Activated CD4-positive, alpha-beta memory T cell treated with anti-CD3 and anti-CD28 coated beads, Interleukin-2, amount 10 ng/mL, durations not matched to agents 7 days and 5 days (primary cell): Measurements from ENCODE around the gene PPME1. TPM values are rescaled to one million over a fixed set of nuclear protein-coding genes. Genes with fewer than 3 reads are reported as not detected.
A peak's percentile ranks its signal among the peaks of the same experiment; 100 is the strongest.

ENCODE experiments used
- CTCF ChIA-PET: fragments of 350-600 bp; sonication (Branson Sonifier 250); formaldehyde crosslinking; loops from one replicate; lab custom pipeline; 2021; ENCODE audit warnings: antibody characterized with exemption, inconsistent platforms; lab: Charles Lee
- POLR2A ChIA-PET: fragments of 350-600 bp; sonication (Branson Sonifier 250); formaldehyde crosslinking; loops from one replicate; lab custom pipeline; 2021; ENCODE audit warnings: antibody characterized with exemption; lab: Charles Lee
- DNase-seq: peaks from one replicate; pipeline ENCODE4 v3.0.0-alpha.2; 2020
- H3K27ac Mint-ChIP-seq: one replicate; pipeline ENCODE4 v1.8.0; 2021; ENCODE audit warnings: mild to moderate bottlenecking, mixed read lengths
- H3K27me3 Mint-ChIP-seq: one replicate; pipeline ENCODE4 v1.8.0; 2021; ENCODE audit warnings: mixed read lengths
- H3K36me3 Mint-ChIP-seq: one replicate; pipeline ENCODE4 v1.8.0; 2021; ENCODE audit warnings: low read depth, mixed read lengths
- H3K4me1 Mint-ChIP-seq: one replicate; pipeline ENCODE4 v1.8.0; 2021; ENCODE audit warnings: mixed read lengths
- H3K4me3 Mint-ChIP-seq: one replicate; pipeline ENCODE4 v1.8.0; 2021; ENCODE audit warnings: mild to moderate bottlenecking, mixed read lengths
- H3K9me3 Mint-ChIP-seq: one replicate; pipeline ENCODE4 v1.8.0; 2021; ENCODE audit warnings: mixed read lengths
- total RNA-seq, 2 experiments: library from RNA; stranded (reverse); gene quantifications; one replicate each; pipeline ENCODE4 v1.2.3, GENCODE V29; 2021

PPME1 gene
- total RNA-seq, 2 experiments from 2014 or later = 27.3 to 28.0 TPM

DNA sequence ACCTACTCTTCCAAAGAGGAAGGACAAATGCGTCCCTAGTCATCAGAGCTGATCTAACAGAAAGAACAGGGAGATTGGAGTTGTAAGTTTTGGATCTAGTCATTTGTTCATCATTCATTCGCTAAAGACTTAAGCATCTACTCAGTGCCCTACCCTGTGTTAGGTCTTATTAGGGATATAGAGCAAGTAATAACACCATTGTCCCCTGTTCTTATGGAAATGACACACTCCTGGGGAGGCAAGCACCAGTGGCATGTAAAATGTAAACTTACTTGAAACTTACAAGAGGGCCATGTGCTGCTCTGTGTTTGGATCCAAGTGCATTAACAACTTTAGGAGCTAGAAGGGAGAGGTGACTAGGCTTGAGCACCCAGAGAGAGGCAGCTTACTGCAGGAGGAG, 78.4 kb downstream of the PPME1 start:
- no peak for DNase-seq
- no peak overlapping the region for H3K27ac Mint-ChIP-seq
- POLR2A ChIA-PET = no interaction called here
- H3K36me3 Mint-ChIP-seq = peaks cover 23% of the 10 kb centered on the region
- CTCF ChIA-PET = interaction anchor here (1.1 kb wide), 1 partner anchor 200 kb away, joined by 3 read pairs; no protein-coding TSS in a partner anchor
- H3K27me3 Mint-ChIP-seq = no peaks in the 10 kb centered on the region
- H3K4me1 Mint-ChIP-seq = no peaks in the 10 kb centered on the region
- no peaks in the 10 kb centered on the region for H3K9me3 Mint-ChIP-seq
- H3K4me3 Mint-ChIP-seq = no peak overlapping the region

DNA sequence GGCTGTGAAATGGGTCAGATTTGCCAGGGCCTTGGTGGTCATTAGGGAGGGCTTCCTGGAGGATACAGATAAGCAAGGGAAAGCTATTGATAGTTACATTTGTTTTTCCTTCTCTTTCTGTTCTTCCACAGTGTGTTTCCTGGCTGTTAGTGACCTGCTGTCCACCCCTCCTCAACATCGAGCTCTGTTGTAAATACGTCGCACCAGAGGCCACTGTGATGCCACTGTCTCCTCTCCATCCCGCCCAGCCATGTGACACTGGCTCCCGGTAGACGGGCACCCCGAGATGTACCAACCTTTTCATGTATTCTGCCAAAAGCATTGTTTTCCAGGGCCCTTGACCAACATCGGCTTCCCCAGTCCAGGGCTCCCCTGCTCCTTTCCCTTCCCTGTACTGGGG, 82.3 kb downstream of the PPME1 start:
- Mint-ChIP-seq H3K4me1 (no peaks in the 10 kb centered on the region), H3K4me3 (no peak overlapping the region), H3K27ac (no peak overlapping the region), H3K27me3 (no peaks in the 10 kb centered on the region), H3K9me3 (no peaks in the 10 kb centered on the region), H3K36me3 (peaks cover 8% of the 10 kb centered on the region)
- ChIA-PET POLR2A (no interaction called here), CTCF (no interaction called here)
- DNase-seq = no peak

DNA sequence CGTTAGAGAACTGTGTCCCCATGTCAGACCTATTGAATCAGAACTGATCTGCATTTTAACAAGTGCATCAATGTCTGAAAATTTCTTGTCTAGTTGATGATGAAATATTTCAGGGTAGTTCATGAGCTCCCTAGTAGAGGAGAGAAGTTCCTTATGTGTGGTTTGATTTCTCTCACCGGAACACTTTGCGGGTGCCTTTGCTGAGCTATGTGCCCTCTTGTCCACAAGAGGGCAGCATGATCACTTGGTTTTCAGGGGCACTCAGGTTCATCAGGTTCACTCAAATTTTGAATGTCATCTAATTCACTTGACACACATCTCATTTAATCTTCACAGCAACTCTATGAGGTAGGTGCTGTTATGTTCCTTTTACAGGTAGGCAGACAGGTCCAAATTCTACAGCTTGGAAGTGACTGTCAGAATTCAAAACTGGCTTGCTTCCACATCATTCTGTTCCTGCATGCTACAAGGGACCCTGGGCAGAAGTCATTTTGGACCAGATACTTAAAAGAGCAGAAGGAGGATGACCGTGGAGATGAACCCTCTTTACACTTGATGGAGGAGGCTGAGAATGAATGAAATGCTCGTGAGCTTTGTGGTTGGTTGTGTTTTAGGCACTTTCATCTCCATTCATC, 84.8 kb downstream of the PPME1 start:
- peak; percentile 58 for DNase-seq
- Mint-ChIP-seq H3K27me3 (no peaks in the 10 kb centered on the region), H3K4me3 (no peak overlapping the region), H3K9me3 (no peaks in the 10 kb centered on the region), H3K36me3 (peaks cover 5% of the 10 kb centered on the region), H3K27ac (no peak overlapping the region), H3K4me1 (no peaks in the 10 kb centered on the region)
- POLR2A ChIA-PET = interaction anchor here (1.0 to 1.6 kb wide), 3 partner anchors 194 to 292 kb away, joined by 3 to 5 read pairs (median 4); no protein-coding TSS in a partner anchor
- CTCF ChIA-PET = interaction anchor here (0.6 to 2.4 kb wide), 31 partner anchors 9 to 905 kb away, joined by 3 to 50 read pairs (median 4); partner anchors contain the start of genes C2CD3 and POLD3

DNA sequence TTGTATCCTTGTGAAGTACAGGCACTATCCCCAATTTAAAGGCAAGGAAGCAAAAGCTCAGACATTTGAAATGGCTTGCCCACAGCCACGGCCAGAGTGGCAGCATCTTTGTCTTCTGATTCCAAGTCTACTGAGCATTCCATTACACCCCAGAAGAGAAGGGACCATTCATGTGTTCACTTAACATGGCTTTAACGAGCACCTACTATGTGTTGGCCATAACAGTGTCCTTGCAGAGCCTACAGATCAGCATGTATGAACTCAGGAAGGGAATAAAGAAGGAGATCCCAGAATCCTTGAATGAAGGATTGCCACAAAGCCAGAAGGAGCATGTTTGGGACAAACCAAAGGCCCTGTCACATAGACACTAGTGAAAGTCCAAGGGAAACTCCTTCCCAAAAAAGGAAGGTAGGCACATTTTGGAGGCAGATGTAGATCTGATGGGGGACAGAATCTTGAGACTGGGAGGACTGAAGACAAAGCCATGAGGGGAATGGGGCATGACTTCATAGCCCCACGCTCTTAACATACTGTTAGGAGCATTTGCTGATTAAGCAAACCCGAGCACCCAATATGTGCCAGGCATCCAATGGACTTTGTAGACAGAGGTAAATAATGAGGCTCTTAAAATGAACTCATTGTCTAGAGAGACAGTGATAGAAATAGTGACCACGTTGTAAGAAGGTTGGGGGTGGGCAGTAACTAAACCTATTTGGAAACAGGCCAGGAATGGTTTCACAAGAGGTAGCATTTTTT, 85.5 kb downstream of the PPME1 start:
- H3K4me3 Mint-ChIP-seq = no peak overlapping the region
- peaks cover 5% of the 10 kb centered on the region for H3K36me3 Mint-ChIP-seq
- H3K27me3 Mint-ChIP-seq = no peaks in the 10 kb centered on the region
- no peak for DNase-seq
- no peak overlapping the region for H3K27ac Mint-ChIP-seq
- ChIA-PET CTCF (interaction anchor here (1.0 to 2.4 kb wide), 20 partner anchors 9 to 906 kb away, joined by 3 to 50 read pairs (median 4); partner anchors contain the start of genes C2CD3 and POLD3), POLR2A (interaction anchor here (1.0 to 1.6 kb wide), 3 partner anchors 193 to 293 kb away, joined by 3 to 5 read pairs (median 4); no protein-coding TSS in a partner anchor)
- H3K4me1 Mint-ChIP-seq = no peaks in the 10 kb centered on the region
- no peaks in the 10 kb centered on the region for H3K9me3 Mint-ChIP-seq

DNA sequence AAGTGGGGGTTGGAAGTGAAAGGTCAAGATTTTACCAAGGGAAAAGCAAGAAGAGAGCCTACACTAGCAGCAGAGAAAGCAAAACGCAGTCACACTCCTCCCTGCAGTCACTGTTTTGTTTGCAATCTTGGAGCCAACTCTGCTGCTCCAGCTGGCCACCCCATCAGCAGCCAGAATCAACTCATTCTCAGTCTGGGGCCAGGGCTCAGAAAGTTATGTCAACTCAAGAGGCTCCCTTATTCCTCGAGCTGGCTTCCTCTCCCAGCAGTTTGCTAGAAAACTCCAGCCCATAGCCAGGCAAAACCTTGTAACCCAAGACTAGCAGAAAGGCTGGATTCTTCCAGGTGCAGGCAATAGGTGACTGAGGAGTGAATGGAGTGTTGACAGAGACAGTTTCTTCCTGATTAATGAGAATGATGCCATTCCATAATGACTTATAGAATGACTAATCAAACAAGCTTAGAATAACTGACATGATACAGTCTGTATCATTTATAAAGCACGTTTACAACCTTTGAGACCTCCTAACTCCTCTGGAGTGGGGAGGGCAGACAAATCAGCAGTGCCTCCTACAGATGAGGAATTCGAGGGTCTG, 87.0 kb downstream of the PPME1 start:
- CTCF ChIA-PET = interaction anchor here (1.4 kb wide), 1 partner anchor 191 kb away, joined by 6 read pairs; no protein-coding TSS in a partner anchor
- DNase-seq = no peak
- POLR2A ChIA-PET = no interaction called here
- Mint-ChIP-seq H3K27ac (no peak overlapping the region), H3K4me1 (no peaks in the 10 kb centered on the region), H3K27me3 (peaks cover 1% of the 10 kb centered on the region), H3K4me3 (no peak overlapping the region), H3K36me3 (peaks cover 5% of the 10 kb centered on the region), H3K9me3 (no peaks in the 10 kb centered on the region)

DNA sequence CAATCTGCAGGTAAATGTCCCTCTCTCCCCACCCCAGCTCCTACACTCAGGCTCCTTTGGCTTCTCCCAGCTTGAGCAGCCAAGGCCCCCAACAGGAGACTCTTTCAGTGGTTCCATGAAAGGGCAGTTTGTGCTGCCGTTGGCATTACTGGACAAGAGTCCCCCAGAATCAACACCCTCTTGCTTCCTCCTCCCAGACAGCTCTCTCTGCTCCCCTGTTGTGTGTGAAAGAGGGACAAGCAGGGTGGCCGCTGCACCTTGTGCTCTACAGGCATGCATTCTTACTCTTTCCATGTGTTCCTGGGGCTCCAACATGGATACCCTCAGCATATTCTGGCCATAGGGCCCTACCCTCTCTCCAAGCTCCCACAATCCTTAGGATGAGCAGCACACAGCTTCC, 91.6 kb downstream of the PPME1 start:
- no peak for DNase-seq
- POLR2A ChIA-PET = no interaction called here
- H3K27ac Mint-ChIP-seq = no peak overlapping the region
- H3K4me1 Mint-ChIP-seq = no peaks in the 10 kb centered on the region
- no peaks in the 10 kb centered on the region for H3K9me3 Mint-ChIP-seq
- H3K36me3 Mint-ChIP-seq = no peaks in the 10 kb centered on the region
- peaks cover 1% of the 10 kb centered on the region for H3K27me3 Mint-ChIP-seq
- CTCF ChIA-PET = no interaction called here
- H3K4me3 Mint-ChIP-seq = no peak overlapping the region

DNA sequence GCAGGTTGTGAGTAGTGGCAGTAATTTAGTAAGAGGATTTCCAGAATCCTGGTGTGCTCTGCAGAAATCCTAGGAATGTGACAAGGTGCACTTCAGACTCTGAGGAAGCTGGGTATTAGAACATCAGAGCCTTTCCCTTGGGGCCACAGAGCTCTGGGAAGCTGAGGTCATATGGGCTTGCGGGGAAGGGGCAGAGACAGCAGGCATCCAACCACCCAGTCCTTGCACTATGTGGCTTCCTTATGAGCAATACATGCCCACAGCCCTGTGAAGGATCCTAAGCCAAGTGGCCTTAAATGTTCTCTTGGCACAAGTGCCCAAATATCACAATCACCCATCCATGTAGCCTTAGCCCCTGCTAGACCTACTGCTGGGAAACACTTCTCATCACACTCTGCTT, 94.2 kb downstream of the PPME1 start:
- Mint-ChIP-seq H3K27ac (no peak overlapping the region), H3K4me1 (peaks cover 12% of the 10 kb centered on the region), H3K9me3 (no peaks in the 10 kb centered on the region), H3K27me3 (peaks cover 1% of the 10 kb centered on the region), H3K36me3 (no peaks in the 10 kb centered on the region), H3K4me3 (no peak overlapping the region)
- POLR2A ChIA-PET = no interaction called here
- DNase-seq = no peak
- CTCF ChIA-PET = interaction anchor here (1.9 kb wide), 1 partner anchor 10 kb away, joined by 5 read pairs; no protein-coding TSS in a partner anchor

DNA sequence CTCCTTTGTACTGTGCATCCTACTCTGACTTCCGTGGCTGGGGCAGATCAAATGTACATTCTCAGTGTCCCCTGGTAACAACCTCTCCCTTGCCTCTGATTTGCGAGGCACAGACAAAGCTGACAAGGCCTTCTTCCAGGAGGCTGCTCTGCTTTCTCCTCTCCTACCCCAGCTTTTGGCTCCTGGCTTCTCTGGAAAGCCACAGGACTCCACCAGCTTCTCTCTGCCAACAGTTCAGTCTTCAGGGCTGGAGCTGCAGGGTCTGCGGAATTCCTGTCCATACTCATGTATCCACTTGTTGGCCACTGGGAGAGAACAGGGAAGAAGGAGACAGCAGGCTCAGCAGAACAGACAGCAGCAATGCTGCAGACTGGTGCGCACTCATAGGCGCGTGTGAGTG, 95.9 kb downstream of the PPME1 start:
- H3K9me3 Mint-ChIP-seq = no peaks in the 10 kb centered on the region
- H3K4me1 Mint-ChIP-seq = peaks cover 12% of the 10 kb centered on the region
- CTCF ChIA-PET = interaction anchor here (1.0 kb wide), 1 partner anchor 11 kb away, joined by 3 read pairs; no protein-coding TSS in a partner anchor
- peaks cover under 1% of the 10 kb centered on the region for H3K27me3 Mint-ChIP-seq
- no peaks in the 10 kb centered on the region for H3K36me3 Mint-ChIP-seq
- H3K27ac Mint-ChIP-seq = no peak overlapping the region
- DNase-seq = no peak
- POLR2A ChIA-PET = no interaction called here
- no peak overlapping the region for H3K4me3 Mint-ChIP-seq

DNA sequence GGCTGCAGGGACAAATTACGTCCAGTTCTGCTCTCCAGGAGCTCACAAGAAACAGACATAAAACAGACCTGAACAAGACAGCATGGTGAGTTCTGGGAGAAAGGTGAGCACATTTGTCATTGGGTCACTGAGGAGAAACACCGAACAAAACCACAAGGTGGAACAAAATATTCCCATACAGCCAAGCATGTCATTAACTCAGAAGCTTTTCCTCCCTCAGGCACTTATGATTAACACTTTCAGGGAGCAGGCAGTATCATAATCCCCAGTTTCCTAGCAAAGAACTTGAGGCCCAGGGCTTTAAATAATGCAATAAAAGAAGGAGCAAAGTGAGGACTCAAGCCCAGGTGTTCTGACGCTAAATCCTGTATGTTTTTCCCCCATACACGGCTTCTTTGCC, 97.4 kb downstream of the PPME1 start:
- peaks cover 12% of the 10 kb centered on the region for H3K4me1 Mint-ChIP-seq
- H3K36me3 Mint-ChIP-seq = no peaks in the 10 kb centered on the region
- H3K4me3 Mint-ChIP-seq = no peak overlapping the region
- ChIA-PET POLR2A (no interaction called here), CTCF (interaction anchor here (2.6 kb wide), 1 partner anchor 12 kb away, joined by 15 read pairs; no protein-coding TSS in a partner anchor)
- H3K9me3 Mint-ChIP-seq = no peaks in the 10 kb centered on the region
- peaks cover 10% of the 10 kb centered on the region for H3K27me3 Mint-ChIP-seq
- no peak overlapping the region for H3K27ac Mint-ChIP-seq
- DNase-seq = no peak

DNA sequence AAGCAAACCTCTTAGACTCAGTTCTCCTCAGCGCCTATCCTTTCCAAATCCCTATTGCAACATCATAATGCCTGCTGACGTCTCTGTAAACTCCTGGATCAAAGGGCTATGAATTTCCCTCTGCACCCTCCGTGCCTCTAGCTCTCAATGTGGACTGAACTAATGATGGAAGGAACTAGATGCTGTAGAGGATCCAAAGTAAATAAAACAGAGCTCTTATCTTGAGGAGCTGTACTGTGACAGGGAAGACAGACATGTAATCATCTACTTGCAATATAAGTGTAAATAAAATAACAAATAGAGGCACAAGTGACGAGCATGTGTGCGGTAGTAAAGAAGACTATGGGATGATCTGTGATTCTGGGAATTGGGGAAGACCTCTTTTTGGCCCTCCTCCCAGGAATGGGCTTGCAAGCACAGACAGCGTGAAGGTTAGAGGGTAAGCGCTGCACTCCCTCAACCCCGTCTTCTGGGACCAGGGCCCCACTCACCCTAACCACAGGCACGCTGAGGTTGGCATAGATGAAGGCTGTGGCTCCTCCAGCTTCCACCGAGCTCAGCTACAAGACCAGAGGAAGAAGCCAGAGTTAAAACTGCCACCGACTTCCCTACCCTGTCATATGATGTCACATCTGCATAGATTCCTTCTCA, 98.2 kb downstream of the PPME1 start:
- H3K27me3 Mint-ChIP-seq = peaks cover 14% of the 10 kb centered on the region
- CTCF ChIA-PET = interaction anchor here (2.6 kb wide), 1 partner anchor 13 kb away, joined by 15 read pairs; no protein-coding TSS in a partner anchor
- no peak for DNase-seq
- no peak overlapping the region for H3K4me3 Mint-ChIP-seq
- POLR2A ChIA-PET = interaction anchor here (0.6 kb wide), 1 partner anchor 949 kb away, joined by 3 read pairs; no protein-coding TSS in a partner anchor
- H3K27ac Mint-ChIP-seq = no peak overlapping the region
- H3K36me3 Mint-ChIP-seq = no peaks in the 10 kb centered on the region
- H3K9me3 Mint-ChIP-seq = no peaks in the 10 kb centered on the region
- peaks cover 12% of the 10 kb centered on the region for H3K4me1 Mint-ChIP-seq

DNA sequence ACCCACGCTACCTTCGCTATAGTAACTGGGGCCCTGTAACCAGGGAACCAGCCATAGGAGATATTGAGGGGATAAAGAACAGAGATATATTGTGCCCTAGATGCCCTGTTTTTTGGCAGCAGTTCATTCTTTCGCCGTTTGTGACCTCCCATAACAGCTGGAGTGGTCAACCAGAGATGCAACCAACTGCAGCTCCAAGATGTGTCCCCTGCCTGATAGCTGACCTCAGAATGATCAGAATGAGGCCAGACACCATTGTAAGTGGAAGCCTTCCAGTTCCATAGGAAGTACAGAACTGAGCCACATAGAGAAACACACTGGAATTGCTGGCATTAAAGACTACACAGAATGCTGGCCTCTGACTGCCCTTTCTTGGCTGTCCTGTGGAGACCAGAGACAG, 101.2 kb downstream of the PPME1 start:
- ChIA-PET CTCF (no interaction called here), POLR2A (no interaction called here)
- Mint-ChIP-seq H3K9me3 (no peaks in the 10 kb centered on the region), H3K27ac (no peak overlapping the region), H3K4me1 (peaks cover 12% of the 10 kb centered on the region), H3K4me3 (no peak overlapping the region), H3K36me3 (no peaks in the 10 kb centered on the region), H3K27me3 (peaks cover 22% of the 10 kb centered on the region)
- DNase-seq = no peak

DNA sequence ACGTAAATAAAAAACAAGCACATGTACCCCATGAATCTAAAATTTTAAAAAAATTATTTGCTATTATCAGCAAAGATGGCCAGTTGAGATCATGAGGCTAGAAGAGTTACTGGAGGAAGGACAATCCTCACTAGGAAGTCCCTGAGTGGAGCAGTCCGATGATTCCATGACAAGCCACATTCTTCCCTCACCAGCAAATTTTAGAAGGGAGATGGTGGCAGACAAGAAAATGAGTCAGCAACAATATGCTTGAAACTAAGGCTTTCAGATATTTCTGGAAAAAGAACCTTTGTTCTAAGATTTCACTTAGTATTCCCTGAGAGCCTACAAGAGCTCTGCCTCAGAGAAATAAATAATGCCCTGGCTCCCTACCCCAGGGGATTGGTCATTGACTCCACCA, 105.5 kb downstream of the PPME1 start:
- ChIA-PET POLR2A (no interaction called here), CTCF (no interaction called here)
- Mint-ChIP-seq H3K27ac (no peak overlapping the region), H3K9me3 (no peaks in the 10 kb centered on the region), H3K4me1 (no peaks in the 10 kb centered on the region), H3K36me3 (no peaks in the 10 kb centered on the region), H3K27me3 (peaks cover 29% of the 10 kb centered on the region), H3K4me3 (no peak overlapping the region)
- DNase-seq = no peak
